Common myeloid progenitor, CD34-positive (primary cell): ENCODE results near the gene TBC1D22B.
"Not testable (repeated sequence)": the region's sequence is repeated elsewhere in the genome, so short reads cannot be mapped to it uniquely, and the experiment has no call there.

Experiments
- CTCF ChIA-PET: fragments of 350-600 bp; sonication (Branson Sonifier 250); formaldehyde crosslinking; loops from one replicate; lab custom pipeline; 2021; ENCODE audit warnings: antibody characterized with exemption; lab: Charles Lee
- POLR2A ChIA-PET: fragments of 350-600 bp; sonication (Branson Sonifier 250); formaldehyde crosslinking; loops from one replicate; lab custom pipeline; 2021; ENCODE audit warnings: antibody characterized with exemption; lab: Charles Lee
- DNase-seq, 3 donors: peaks; one replicate each; pipeline versions ENCODE4 v3.0.0 to v3.0.0-alpha.2; 2013
- H3K27ac ChIP-seq, 2 experiments: 1 replicate in 1 of 2; 2 replicates in 1 of 2; pipeline ENCODE4 v1.7.0; 2013; ENCODE audit warnings: inconsistent platforms in 2 of 2, low read length in 2 of 2, mild to moderate bottlenecking in 2 of 2, low read depth in 1 of 2, moderate library complexity in 1 of 2; ENCODE audit not compliant: severe bottlenecking in 2 of 2, insufficient read depth in 1 of 2, poor library complexity in 1 of 2
- H3K27me3 ChIP-seq, 5 experiments: replicated peaks in 2 of 5; 1 replicate in 3 of 5; 2 replicates in 2 of 5; pipeline versions ENCODE4 v1.6.1 to v1.7.0; 2013; ENCODE audit warnings: low read length in 4 of 5, mild to moderate bottlenecking in 2 of 5, moderate library complexity in 2 of 5, inconsistent platforms in 1 of 5; ENCODE audit not compliant: insufficient read depth in 5 of 5, control insufficient read depth in 4 of 5
- H3K36me3 ChIP-seq, 4 experiments: 1 replicate in 2 of 4; 2 replicates in 2 of 4; pipeline versions ENCODE4 v1.6.1 to v1.7.0; 2013; ENCODE audit warnings: low read length in 3 of 4, control low read depth in 1 of 4, mild to moderate bottlenecking in 1 of 4; ENCODE audit not compliant: control insufficient read depth in 4 of 4, insufficient read depth in 4 of 4
- H3K4me1 ChIP-seq, 4 experiments: 1 replicate in 3 of 4; 2 replicates in 1 of 4; pipeline versions ENCODE4 v1.6.1 to v1.7.1; 2013; ENCODE audit warnings: low read length in 3 of 4, mild to moderate bottlenecking in 3 of 4, control low read depth in 1 of 4, inconsistent platforms in 1 of 4, moderate library complexity in 1 of 4; ENCODE audit not compliant: control insufficient read depth in 4 of 4, insufficient read depth in 4 of 4; ENCODE audit errors: control extremely low read depth in 1 of 4
- H3K4me3 ChIP-seq, 7 experiments: 1 replicate in 4 of 7; 2 replicates in 3 of 7; pipeline versions ENCODE4 v1.5.1 to v1.7.0; 2013; ENCODE audit warnings: mild to moderate bottlenecking in 7 of 7, low read length in 6 of 7, moderate library complexity in 6 of 7, inconsistent platforms in 2 of 7, low read depth in 2 of 7, control low read depth in 1 of 7; ENCODE audit not compliant: insufficient read depth in 4 of 7, control insufficient read depth in 1 of 7; ENCODE audit errors: extremely low read depth in 1 of 7
- H3K9me3 ChIP-seq, 5 experiments: 1 replicate in 4 of 5; 2 replicates in 1 of 5; pipeline versions ENCODE4 v1.6.1 to v1.7.1; 2013; ENCODE audit warnings: low read length in 4 of 5, mild to moderate bottlenecking in 2 of 5, inconsistent platforms in 1 of 5, low read depth in 1 of 5, moderate library complexity in 1 of 5; ENCODE audit not compliant: control insufficient read depth in 4 of 5, insufficient read depth in 2 of 5; ENCODE audit errors: control extremely low read depth in 1 of 5
- WGBS: methylation state at CpG from one replicate; pipeline ENCODE4 v1.1.5; 2013; ENCODE audit not compliant: insufficient coverage; 5-methylcytosine and 5-hydroxymethylcytosine counted together

The TBC1D22B gene

DNA sequence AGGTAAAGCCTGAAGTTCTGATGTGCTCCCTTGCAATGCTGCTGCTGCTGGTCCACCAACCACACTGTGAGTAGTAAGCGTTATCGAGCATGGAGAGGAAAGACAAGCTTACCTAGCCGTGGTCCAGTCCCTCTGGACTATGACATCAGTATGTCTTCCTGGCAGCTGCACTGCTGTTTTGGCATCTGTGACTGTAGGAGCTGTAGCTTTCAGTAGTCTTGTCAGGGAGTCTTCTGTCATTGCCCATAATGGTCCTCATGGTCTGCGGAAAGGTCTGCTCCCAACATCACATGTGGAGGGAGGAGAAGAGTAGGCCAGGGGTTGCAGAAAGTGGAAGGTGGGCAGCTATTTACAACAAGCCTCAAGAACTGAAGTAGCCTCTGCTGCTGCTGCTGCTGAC, 27.2 kb downstream of the TBC1D22B start:
- ChIA-PET CTCF (interaction anchor here (1.1 to 1.4 kb wide), 2 partner anchors 10 to 17 kb away, joined by 3 to 4 read pairs; no protein-coding TSS in a partner anchor), POLR2A (no interaction called here)
- WGBS: 92% methylated on average over 4 of the region's 4 CpGs
- peaks cover 20 to 56% (median 38%) of the 10 kb centered on the region in 4 experiments for H3K36me3 ChIP-seq
- H3K4me1 ChIP-seq: peaks cover 2 to 28% (median 6%) of the 10 kb centered on the region in 4 experiments
- H3K4me3 ChIP-seq: no peak overlapping the region
- DNase-seq: no peak
- H3K27ac ChIP-seq: no peak overlapping the region
- no peaks in the 10 kb centered on the region for H3K9me3 ChIP-seq
- no peaks in the 10 kb centered on the region for H3K27me3 ChIP-seq

DNA sequence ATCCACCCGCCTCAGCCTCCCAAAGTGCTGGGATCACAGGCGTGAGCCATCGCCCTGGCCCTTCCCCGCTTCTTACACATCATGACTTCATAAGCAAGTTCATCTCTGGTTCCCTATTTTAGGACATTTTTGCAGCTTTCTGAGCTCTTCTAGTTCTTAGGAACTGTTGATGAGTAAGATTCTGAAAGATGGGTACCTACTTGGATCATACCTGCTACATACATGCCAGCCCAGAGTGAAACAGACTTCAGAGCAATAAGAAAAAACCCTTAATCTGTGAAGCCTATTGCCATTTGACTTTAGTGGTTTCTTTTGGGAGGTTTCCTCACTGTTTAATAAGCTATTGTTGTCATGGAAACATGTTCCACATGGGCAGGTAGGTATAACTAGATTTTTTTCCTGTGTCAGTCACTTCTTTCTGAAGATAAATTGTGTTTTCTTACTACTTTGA, 28.3 kb downstream of the TBC1D22B start:
- peak in 1 of 3 donors; percentile 27 for DNase-seq
- H3K4me3 ChIP-seq: no peak overlapping the region
- no peaks in the 10 kb centered on the region for H3K9me3 ChIP-seq
- ChIA-PET CTCF (interaction anchor here (0.6 to 1.3 kb wide), 3 partner anchors 12 to 268 kb away, joined by 3 read pairs; no protein-coding TSS in a partner anchor), POLR2A (no interaction called here)
- no peak overlapping the region for H3K27ac ChIP-seq
- H3K27me3 ChIP-seq: no peaks in the 10 kb centered on the region
- H3K4me1 ChIP-seq: peaks cover 0 to 22% (median 3%) of the 10 kb centered on the region in 4 experiments
- H3K36me3 ChIP-seq: peaks cover 19 to 61% (median 34%) of the 10 kb centered on the region in 4 experiments
- 100% methylated on average over 1 of the region's 4 CpGs for WGBS

DNA sequence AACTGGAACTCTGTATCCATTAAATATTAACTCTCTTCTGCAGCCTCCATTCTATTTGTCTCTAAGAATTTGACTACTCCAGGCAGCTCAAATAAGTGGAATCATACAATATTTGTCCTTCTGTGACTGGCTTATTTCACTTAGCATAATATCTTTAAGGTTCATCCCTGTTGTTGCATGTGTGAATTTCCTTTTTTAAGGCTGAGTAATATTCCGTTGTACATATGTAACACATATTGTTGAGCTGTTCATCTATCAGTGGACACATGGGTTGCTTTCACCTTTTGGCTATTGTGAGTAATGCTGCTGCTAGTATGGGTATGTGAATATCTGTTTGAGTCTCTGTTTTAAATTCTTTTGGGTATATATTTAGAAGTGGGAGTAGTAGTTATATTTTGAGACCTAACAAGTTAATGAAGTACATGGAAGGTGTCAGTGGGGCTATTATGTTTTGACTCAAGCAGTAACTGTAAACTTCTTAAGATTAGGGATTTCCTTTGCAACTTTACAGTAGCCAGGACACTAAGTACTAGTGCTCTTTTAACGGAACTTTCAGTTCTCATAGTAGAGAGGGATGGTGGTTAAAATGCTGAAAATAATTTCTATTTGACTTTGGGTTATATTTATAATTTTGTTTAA, 30.1 kb downstream of the TBC1D22B start:
- no peaks in the 10 kb centered on the region for H3K27me3 ChIP-seq
- peaks cover 17 to 67% (median 36%) of the 10 kb centered on the region in 4 experiments for H3K36me3 ChIP-seq
- no peak for DNase-seq
- no CpG with 5 or more reads among the region's 2 CpGs for WGBS
- H3K27ac ChIP-seq: no peak overlapping the region
- H3K9me3 ChIP-seq: no peaks in the 10 kb centered on the region
- ChIA-PET POLR2A (no interaction called here), CTCF (no interaction called here)
- H3K4me3 ChIP-seq: no peak overlapping the region
- peaks cover 0 to 15% (median 3%) of the 10 kb centered on the region in 4 experiments for H3K4me1 ChIP-seq

DNA sequence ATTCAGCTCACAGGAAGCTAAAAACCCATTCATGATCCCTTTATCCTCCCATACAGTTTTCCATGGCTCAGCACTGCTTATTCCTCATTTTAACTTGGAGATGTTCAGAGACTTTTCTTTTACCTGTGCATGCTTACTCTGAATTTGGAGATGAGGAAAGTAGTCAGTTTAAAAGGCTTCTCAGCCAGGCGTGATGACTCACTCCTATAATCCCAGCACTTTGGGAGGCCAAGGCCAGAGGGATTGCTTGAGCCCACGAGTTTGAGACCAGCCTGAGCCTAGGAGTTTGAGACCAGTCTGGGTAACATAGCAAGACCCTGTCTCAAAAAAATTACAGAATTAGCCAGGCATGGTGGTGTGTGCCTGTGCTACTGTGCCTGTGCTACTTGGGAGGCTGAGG, 30.7 kb downstream of the TBC1D22B start:
- Histone ChIP-seq H3K36me3 (peaks cover 17 to 63% (median 31%) of the 10 kb centered on the region in 4 experiments), H3K9me3 (no peaks in the 10 kb centered on the region), H3K4me3 (no peak overlapping the region), H3K4me1 (peaks cover 0 to 15% (median 3%) of the 10 kb centered on the region in 4 experiments), H3K27me3 (no peaks in the 10 kb centered on the region), H3K27ac (no peak overlapping the region)
- ChIA-PET POLR2A (no interaction called here), CTCF (interaction anchor here (1.9 kb wide), 1 partner anchor 17 kb away, joined by 4 read pairs; no protein-coding TSS in a partner anchor)
- 100% methylated on average over 2 of the region's 2 CpGs for WGBS
- no peak for DNase-seq

DNA sequence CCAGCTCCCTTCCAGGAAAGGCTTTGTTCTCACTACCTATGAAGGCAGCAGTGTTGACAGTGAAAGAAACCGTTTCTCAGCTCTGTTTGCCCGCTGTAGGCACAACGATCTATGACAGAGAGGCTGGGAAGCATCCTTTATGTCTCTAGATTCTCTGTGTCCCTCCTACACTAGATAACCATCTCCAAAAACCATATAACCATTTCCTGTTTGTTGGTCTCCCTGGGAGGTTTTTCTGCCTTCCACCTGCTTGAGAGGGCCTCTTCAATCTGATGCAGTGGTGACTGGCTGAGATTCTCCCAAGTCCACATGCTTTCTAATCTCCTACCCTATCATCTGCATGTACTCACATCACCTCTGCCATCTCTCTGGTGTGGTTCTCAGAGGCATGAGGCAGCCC, 32.4 kb downstream of the TBC1D22B start:
- H3K36me3 ChIP-seq: peaks cover 16 to 59% (median 28%) of the 10 kb centered on the region in 4 experiments
- H3K27me3 ChIP-seq: no peaks in the 10 kb centered on the region
- DNase-seq: no peak
- ChIA-PET POLR2A (no interaction called here), CTCF (interaction anchor here (0.9 to 2.1 kb wide), 3 partner anchors 12 to 18 kb away, joined by 4 to 8 read pairs (median 4); no protein-coding TSS in a partner anchor)
- H3K27ac ChIP-seq: no peak overlapping the region
- WGBS: 100% methylated on average over 3 of the region's 3 CpGs
- peaks cover 0 to 15% (median 3%) of the 10 kb centered on the region in 4 experiments for H3K4me1 ChIP-seq
- no peak overlapping the region for H3K4me3 ChIP-seq
- H3K9me3 ChIP-seq: peaks cover 0 to 4% (median 2%) of the 10 kb centered on the region in 5 experiments

DNA sequence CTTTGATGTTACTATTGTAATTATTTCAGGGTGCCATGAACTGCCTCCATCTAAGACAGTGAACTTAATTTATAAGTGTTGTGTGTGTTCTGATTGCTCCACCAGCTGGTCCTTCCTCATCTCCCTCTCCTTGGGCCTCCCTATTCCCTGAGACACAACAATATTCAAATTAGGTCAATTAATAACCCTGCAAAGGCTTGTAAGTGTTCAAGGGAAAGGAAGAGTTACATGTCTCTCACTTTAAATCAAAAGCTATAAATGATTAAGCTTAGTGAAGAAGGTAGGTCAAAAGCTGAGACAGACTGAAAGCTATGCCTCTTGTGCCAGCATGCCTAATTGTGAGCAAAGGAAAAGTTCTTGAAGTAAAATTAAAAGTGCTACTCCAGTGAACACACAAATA, 35.9 kb downstream of the TBC1D22B start:
- no peak for DNase-seq
- no peak overlapping the region for H3K27ac ChIP-seq
- peaks cover 0 to 4% (median 2%) of the 10 kb centered on the region in 5 experiments for H3K9me3 ChIP-seq
- CTCF ChIA-PET: interaction anchor here (1.2 to 2.5 kb wide), 4 partner anchors 10 to 21 kb away, joined by 3 to 23 read pairs (median 8); no protein-coding TSS in a partner anchor
- no peaks in the 10 kb centered on the region for H3K27me3 ChIP-seq
- POLR2A ChIA-PET: no interaction called here
- peaks cover 10 to 51% (median 31%) of the 10 kb centered on the region in 4 experiments for H3K36me3 ChIP-seq
- H3K4me1 ChIP-seq: peaks cover 0 to 15% (median 3%) of the 10 kb centered on the region in 4 experiments
- no peak overlapping the region for H3K4me3 ChIP-seq

DNA sequence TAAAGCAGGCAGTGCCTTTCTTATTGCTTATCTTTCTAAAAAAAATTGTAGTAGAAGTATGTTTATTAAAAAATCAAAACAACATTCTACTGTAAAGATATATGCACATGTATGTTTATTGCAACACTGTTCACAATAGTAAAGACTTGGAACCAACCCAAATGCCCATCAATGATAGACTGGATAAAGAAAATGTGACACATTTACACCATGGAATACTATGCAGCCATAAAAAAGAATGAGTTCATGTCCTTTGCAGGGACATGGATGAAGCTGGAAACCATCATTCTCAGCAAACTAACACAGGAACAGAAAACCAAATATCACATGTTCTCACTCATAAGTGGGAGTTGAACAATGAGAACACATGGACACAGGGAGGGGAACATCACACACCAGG, 40.1 kb downstream of the TBC1D22B start:
- DNase-seq, H3K9me3 ChIP-seq, H3K27ac ChIP-seq, H3K4me3 ChIP-seq, H3K27me3 ChIP-seq, POLR2A ChIA-PET, H3K4me1 ChIP-seq: not testable (repeated sequence)
- CTCF ChIA-PET: interaction anchor here (0.8 to 1.6 kb wide), 3 partner anchors 18 to 68 kb away, joined by 3 to 10 read pairs (median 5); no protein-coding TSS in a partner anchor
- H3K36me3 ChIP-seq: peaks cover 5 to 50% (median 20%) of the 10 kb centered on the region in 4 experiments
